HG03095 (cell line): Measurements from ENCODE around the gene KIDINS220.

Experiments used
- ATAC-seq: cut with Tn5 transposase; IDR thresholded peaks from one replicate; pipeline ENCODE4 v1.9.1; 2021; ENCODE audit warnings: moderate library complexity; ENCODE audit not compliant: unreplicated experiment

The KIDINS220 gene

GRCh38 chr2:8805278-8806210, 31.9 kb downstream of the KIDINS220 start:
- ATAC-seq: no peak

DNA sequence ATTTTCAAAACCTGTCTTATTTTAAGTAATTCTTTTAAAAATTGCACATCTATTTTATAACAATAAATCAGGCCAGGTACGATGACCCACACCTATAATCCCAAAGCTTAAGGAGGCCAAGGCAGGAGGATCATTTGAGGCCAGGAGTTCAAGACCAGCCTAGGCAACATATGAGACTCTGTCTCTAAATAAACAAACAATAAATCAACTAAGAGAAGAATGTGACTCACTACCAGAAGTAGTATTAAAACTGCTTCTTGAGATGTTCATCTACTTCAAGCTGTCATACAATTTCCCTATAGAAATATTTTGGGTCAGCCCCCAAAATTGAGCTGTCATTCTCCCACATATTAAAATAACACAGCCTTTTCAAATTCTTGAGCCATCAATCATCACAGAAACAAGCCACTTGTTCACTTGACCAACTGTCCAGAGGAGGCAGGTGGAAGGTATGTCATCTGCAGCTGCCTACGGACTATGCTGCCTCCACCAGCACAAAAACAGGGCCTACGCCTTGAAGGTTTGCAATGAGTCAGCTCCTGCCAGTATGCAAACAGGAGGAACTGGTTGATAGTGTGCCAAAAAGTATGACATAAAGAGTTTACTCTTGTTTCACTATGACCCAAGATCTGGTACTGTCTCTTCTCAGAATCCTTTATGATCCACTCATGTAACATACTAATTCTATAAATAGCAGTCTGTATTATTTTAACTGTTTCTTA, 33.6 kb downstream of the KIDINS220 start:
- peak; percentile 98 for ATAC-seq

DNA sequence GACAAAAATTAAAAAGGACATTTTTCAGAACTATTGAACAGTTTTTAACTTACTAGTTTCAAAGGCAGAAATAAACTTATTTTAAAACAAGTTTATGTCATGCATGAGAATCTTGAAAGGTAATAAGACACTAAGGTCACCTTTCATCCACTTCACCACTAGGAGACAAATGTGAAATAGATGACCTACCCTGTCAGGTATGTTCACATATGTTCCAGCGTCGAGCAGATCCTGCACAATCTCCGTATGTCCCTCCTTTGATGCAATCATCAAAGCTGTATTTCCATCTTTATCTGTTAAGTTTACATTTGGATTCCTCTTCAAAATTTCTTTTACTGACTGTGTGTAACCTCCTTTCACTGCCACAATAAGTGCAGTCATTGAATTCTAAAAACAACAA, 34.7 kb downstream of the KIDINS220 start:
- ATAC-seq: no peak

- ATAC-seq: no peak
Measured at GRCh38 chr2:8800821-8801220, 36.6 kb downstream of the KIDINS220 start.

DNA sequence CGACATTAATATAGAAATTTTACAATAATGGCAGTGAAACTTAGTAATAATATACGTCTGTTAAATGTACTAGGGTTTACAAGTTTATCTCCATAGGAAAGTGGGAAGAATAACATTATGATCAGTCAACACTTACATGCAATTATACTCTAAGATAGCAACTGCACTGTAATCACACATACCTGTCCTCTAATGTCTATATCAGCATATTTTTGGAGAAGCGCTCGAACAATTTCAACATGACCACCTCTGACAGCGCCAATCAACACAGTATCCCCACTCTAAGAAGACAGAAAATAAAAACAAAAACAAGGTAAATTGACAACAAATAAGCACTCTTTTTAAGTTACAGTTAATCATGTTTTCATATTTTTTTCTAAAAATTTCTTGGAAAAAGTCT, 37.2 kb downstream of the KIDINS220 start:
- no peak for ATAC-seq

GRCh38 chr2:8799004-8799403, 38.4 kb downstream of the KIDINS220 start:
- ATAC-seq: no peak

DNA sequence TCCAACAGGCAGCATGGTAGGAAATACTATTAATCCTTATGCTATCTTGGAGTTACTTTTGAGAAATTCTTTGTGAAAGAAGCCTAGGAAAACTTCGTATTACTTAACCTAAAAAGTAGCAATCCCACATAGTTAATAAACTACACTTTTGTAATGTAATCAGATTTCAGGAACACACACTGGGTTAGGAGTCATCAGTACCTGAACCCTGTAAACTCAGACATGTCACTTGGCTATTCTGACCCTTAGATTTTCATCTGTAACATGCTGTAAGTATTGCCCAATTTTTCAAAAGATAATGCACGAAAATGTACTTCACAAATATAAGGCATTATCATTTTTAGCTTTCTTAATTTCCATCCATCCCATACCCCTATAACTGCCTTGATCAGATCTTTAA, 39.0 kb downstream of the KIDINS220 start:
- no peak for ATAC-seq

- ATAC-seq: no peak
Measured at GRCh38 chr2:8797682-8798081, 39.7 kb downstream of the KIDINS220 start.

DNA sequence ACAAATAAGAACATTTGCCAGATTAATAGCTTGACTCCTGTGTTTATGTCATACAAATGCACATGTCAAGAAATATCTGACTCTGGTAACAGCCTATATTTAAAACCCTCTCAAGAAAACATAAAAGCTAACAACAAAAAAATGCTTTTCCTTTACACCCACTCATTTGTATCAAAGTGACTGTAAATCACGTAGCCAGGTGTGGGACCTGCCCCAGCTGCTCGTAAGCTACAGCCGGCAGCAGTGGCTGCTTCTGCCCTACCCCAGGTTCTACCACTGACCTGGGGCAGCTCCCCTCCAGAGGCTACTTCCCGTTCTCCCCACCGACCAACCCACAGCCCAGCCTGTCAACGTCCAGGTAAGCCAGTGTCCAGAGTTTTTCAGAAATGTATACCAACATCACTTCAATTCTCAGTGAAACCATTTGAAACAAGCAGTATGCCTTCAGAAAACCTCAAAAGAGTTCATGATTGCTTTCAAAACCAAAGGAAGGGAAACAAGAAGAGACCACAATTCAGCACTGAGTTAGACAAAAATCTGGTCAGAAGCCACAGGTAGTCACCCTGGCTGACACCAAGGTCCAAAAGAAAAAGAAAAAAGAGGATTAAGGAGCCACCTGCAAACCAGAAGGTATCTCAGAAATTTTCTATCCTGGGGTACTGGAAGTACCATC, 40.4 kb downstream of the KIDINS220 start:
- ATAC-seq: peak; percentile 75

DNA sequence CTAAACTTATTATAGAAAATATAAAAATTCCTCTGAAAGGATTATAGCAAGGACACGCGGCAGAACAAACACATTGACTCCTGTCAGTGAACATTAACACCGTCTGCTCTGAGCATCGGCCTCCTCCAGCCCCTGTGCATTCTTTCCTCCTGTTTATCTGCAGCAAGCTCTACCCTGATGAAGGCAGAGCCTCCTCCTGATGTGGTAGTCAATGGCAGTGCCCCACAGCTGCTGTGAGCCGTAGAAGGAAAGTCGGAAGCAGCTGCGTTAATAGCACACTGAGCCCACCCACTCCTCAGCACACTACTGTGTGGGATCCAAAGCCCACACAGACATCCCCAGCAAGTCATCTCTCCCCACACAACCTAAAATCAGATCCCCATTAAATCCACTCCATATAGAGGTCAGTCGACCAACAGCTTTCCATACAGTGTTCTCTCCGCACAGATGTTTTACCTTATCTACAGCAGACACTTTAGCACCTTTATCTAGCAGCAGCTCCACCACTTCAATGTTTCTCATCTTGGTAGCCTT, 41.0 kb downstream of the KIDINS220 start:
- no peak for ATAC-seq

- ATAC-seq: no peak
Measured at GRCh38 chr2:8794923-8795825, 42.2 kb downstream of the KIDINS220 start.

GRCh38 chr2:8790739-8791162, 46.7 kb downstream of the KIDINS220 start:
- peak; percentile 62 for ATAC-seq

GRCh38 chr2:8786463-8786862, 51.0 kb downstream of the KIDINS220 start:
- no peak for ATAC-seq

- no peak for ATAC-seq
Measured at GRCh38 chr2:8779795-8780671, 57.4 kb downstream of the KIDINS220 start.

DNA sequence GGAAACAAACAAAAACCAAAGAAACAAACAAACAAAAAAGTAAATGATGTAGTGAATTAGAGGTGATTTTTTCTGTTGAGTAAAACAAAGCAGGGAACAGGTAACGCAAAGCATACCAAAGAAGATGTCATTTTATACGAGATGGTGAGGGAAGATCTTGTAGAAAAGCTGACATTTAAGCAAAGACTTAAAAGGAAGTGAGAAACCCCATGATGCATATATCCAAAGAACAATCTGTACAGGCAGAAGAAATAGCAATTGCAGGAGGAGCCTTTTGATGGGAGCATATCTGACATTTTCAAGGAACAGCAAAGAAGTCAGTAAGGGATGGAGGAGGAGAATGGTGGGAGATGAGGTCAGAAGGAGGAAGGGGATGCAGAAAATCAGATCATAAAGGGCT, 63.0 kb downstream of the KIDINS220 start:
- ATAC-seq: no peak

GRCh38 chr2:8767324-8767723, 70.1 kb downstream of the KIDINS220 start:
- no peak for ATAC-seq

- ATAC-seq: no peak
Measured at GRCh38 chr2:8761529-8762164, 75.8 kb downstream of the KIDINS220 start.

DNA sequence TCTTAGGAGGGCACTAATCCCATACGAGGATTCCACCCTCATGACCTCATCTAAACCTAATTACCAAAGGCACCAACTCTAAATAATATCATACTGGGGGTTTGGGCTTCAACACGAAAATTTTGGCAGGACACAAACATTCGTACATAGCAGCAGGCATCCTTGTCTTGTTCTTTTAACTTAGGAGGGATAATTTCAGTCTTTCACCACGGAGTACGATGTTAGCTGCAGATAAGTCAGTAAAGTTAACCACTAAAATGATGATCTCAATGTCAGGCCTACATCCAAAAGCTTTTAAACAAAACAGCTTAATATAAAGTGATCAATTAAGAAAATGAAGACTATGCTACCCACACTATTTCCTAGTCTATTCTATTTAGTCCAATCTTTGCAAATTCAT, 80.7 kb downstream of the KIDINS220 start:
- no peak for ATAC-seq

- ATAC-seq: no peak
Measured at GRCh38 chr2:8756230-8756629, 81.2 kb downstream of the KIDINS220 start.
